Hepatocyte (in vitro differentiated cells): ENCODE results near the gene ATP10D. TPM values are rescaled to one million over a fixed set of nuclear protein-coding genes. Genes with fewer than 3 reads are reported as not detected.
"Not testable (repeated sequence)": the region's sequence is repeated elsewhere in the genome, so short reads cannot be mapped to it uniquely, and the experiment has no call there.

ENCODE experiments used
- DNase-seq: peaks from one replicate; pipeline ENCODE4 v3.0.0-alpha.2; 2016; ENCODE audit warnings: low spot score
- H2AFZ ChIP-seq: fragments of 200-600 bp; sonication (generic); 2 replicates; pipeline ENCODE4 v1.6.0; 2016; ENCODE audit warnings: antibody characterized with exemption, mild to moderate bottlenecking
- H3K27ac ChIP-seq: fragments of 200-600 bp; sonication (generic); 2 replicates; pipeline ENCODE4 v1.5.1; 2016; ENCODE audit warnings: mild to moderate bottlenecking
- H3K27me3 ChIP-seq: fragments of 200-600 bp; sonication (generic); 2 replicates; pipeline ENCODE4 v1.6.1; 2016
- H3K36me3 ChIP-seq: fragments of 200-600 bp; sonication (generic); replicated peaks from 2 replicates; pipeline ENCODE4 v1.5.1; 2016; ENCODE audit warnings: low read depth; ENCODE audit not compliant: insufficient read depth
- H3K4me1 ChIP-seq: fragments of 200-600 bp; sonication (generic); 2 replicates; pipeline ENCODE4 v1.5.1; 2016; ENCODE audit warnings: mild to moderate bottlenecking, moderate library complexity; ENCODE audit not compliant: insufficient read depth
- H3K4me2 ChIP-seq: fragments of 200-600 bp; sonication (generic); 2 replicates; pipeline ENCODE4 v1.6.0; 2016
- H3K4me3 ChIP-seq: fragments of 200-600 bp; sonication (generic); 2 replicates; pipeline ENCODE4 v1.5.1; 2016; ENCODE audit warnings: mild to moderate bottlenecking
- H3K79me2 ChIP-seq: fragments of 200-600 bp; sonication (generic); 2 replicates; pipeline ENCODE4 v1.6.0; 2017; ENCODE audit warnings: mild to moderate bottlenecking
- H3K9me2 ChIP-seq: fragments of 200-600 bp; sonication (generic); replicated peaks from 2 replicates; pipeline ENCODE4 v1.6.0; 2017; ENCODE audit warnings: mild to moderate bottlenecking; ENCODE audit not compliant: insufficient read depth
- H3K9me3 ChIP-seq: fragments of 200-600 bp; sonication (generic); 2 replicates; pipeline ENCODE4 v1.5.1; 2016; ENCODE audit warnings: low read depth, mild to moderate bottlenecking
- H4K20me1 ChIP-seq: fragments of 200-600 bp; sonication (generic); 2 replicates; pipeline ENCODE4 v1.6.0; 2016; ENCODE audit warnings: mild to moderate bottlenecking; ENCODE audit not compliant: insufficient read depth, poor library complexity, severe bottlenecking
- CTCF ChIP-seq: fragments of 200-600 bp; sonication (generic); IDR thresholded peaks from 2 replicates; pipeline ENCODE4 v1.5.1; 2016; ENCODE audit warnings: antibody characterized with exemption, mild to moderate bottlenecking; ENCODE audit not compliant: poor library complexity
- EZH2 ChIP-seq: fragments of 200-600 bp; sonication (generic); IDR thresholded peaks from 2 replicates; pipeline ENCODE4 v1.6.1; 2016; ENCODE audit warnings: antibody characterized with exemption, mild to moderate bottlenecking, borderline replicate concordance
- EZH2phosphoT487 ChIP-seq: fragments of 200-600 bp; sonication (generic); IDR thresholded peaks from one replicate; pipeline ENCODE4 v1.6.1; 2018; ENCODE audit warnings: antibody characterized with exemption, mild to moderate bottlenecking, low read depth, moderate library complexity; ENCODE audit not compliant: unreplicated experiment, severe bottlenecking
- WGBS: methylation state at CpG from one replicate; pipeline ENCODE4 v1.1.6; 2016; ENCODE audit warnings: low lambda C conversion rate; ENCODE audit errors: missing lambda C conversion rate; 5-methylcytosine and 5-hydroxymethylcytosine counted together
- polyA plus RNA-seq: library from polyadenylated mRNA; unstranded; fragments of >200 nt; fragmentation: Nextera tagmentation; extraction: Ambion mirVana; gene quantifications from 2 replicates; pipeline ENCODE4 v1.2.1, GENCODE V29; 2016
- total RNA-seq: library from RNA; depleted of rRNA; stranded (reverse); fragments of >200 nt; gene quantifications from 2 replicates; pipeline ENCODE4 v1.2.3, GENCODE V29; 2014

ATP10D gene
- total and polyA plus RNA-seq, 2 experiments from 2014 or later = 8.0 to 14.7 TPM

- Histone ChIP-seq H3K36me3 (no peaks in the 10 kb centered on the region), H3K9me3 (no peaks in the 10 kb centered on the region), H3K4me3 (no peak overlapping the region), H3K79me2 (no peaks in the 10 kb centered on the region), H3K27me3 (no peaks in the 10 kb centered on the region), H3K4me2 (no peak overlapping the region), H3K27ac (no peak overlapping the region), H2AFZ (no peak overlapping the region), H4K20me1 (no peaks in the 10 kb centered on the region), H3K4me1 (no peaks in the 10 kb centered on the region), H3K9me2 (no peaks in the 10 kb centered on the region)
- no peak for TF ChIP-seq EZH2
- no peak for TF ChIP-seq CTCF
- no peak for TF ChIP-seq EZH2phosphoT487
- 92% methylated on average over 2 of the region's 2 CpGs for WGBS
- no peak for DNase-seq
Measured at GRCh38 chr4:47553329-47554125, 68.5 kb downstream of the ATP10D start.

GRCh38 chr4:47555920-47556319 is 70.8 kb downstream of the ATP10D start:
- H2AFZ ChIP-seq, H3K36me3 ChIP-seq, DNase-seq, H3K4me1 ChIP-seq, H3K4me3 ChIP-seq, H3K9me3 ChIP-seq, H3K27ac ChIP-seq, H4K20me1 ChIP-seq, H3K27me3 ChIP-seq, H3K79me2 ChIP-seq, H3K9me2 ChIP-seq, H3K4me2 ChIP-seq: not testable (repeated sequence)
- 89% methylated on average over 3 of the region's 3 CpGs for WGBS

GRCh38 chr4:47557255-47557654 is 72.2 kb downstream of the ATP10D start:
- Histone ChIP-seq H3K9me2 (no peaks in the 10 kb centered on the region), H3K4me1 (no peaks in the 10 kb centered on the region), H3K4me2 (no peak overlapping the region), H3K4me3 (no peak overlapping the region), H3K36me3 (no peaks in the 10 kb centered on the region), H3K27me3 (no peaks in the 10 kb centered on the region), H3K79me2 (no peaks in the 10 kb centered on the region), H2AFZ (no peak overlapping the region), H4K20me1 (no peaks in the 10 kb centered on the region), H3K27ac (no peak overlapping the region), H3K9me3 (no peaks in the 10 kb centered on the region)
- TF ChIP-seq CTCF = no peak
- 94% methylated on average over 2 of the region's 2 CpGs for WGBS
- DNase-seq = no peak

- no peaks in the 10 kb centered on the region for H3K9me3 ChIP-seq
- DNase-seq = no peak
Measured at GRCh38 chr4:47560682-47561081, 75.6 kb downstream of the ATP10D start.

More at GRCh38 chr4:47560682-47561081, 75.6 kb downstream of the ATP10D start:
- Histone ChIP-seq H3K4me2 (no peak overlapping the region), H2AFZ (no peak overlapping the region), H3K4me1 (no peaks in the 10 kb centered on the region), H3K9me2 (no peaks in the 10 kb centered on the region), H3K4me3 (no peak overlapping the region), H3K36me3 (no peaks in the 10 kb centered on the region), H3K27ac (no peak overlapping the region), H3K79me2 (no peaks in the 10 kb centered on the region), H4K20me1 (no peaks in the 10 kb centered on the region), H3K27me3 (no peaks in the 10 kb centered on the region)
- 100% methylated on average over 1 of the region's 1 CpG for WGBS
- TF ChIP-seq EZH2 (no peak), EZH2phosphoT487 (no peak), CTCF (no peak)
